Astrocyte (in vitro differentiated cells and primary cell): ENCODE results near the gene ERICH3. TPM values are rescaled to one million over a fixed set of nuclear protein-coding genes. Genes with fewer than 3 reads are reported as not detected.

Experiments used
- DNase-seq: peaks from one replicate; pipeline ENCODE4 v3.0.0-alpha.2; 2010; ENCODE audit warnings: low read depth
- FAIRE-seq: peaks from 2 replicates; lab custom pipeline; 2011; peaks lifted over from hg19 to GRCh38; lab: Jason Lieb, UNC
- H2AFZ ChIP-seq: 2 replicates; pipeline ENCODE4 v1.6.0; 2012; ENCODE audit warnings: low read depth, low read length, inconsistent platforms
- H3K27ac ChIP-seq: 2 replicates; pipeline ENCODE4 v1.5.1; 2011; ENCODE audit warnings: low read depth, low read length, inconsistent platforms
- H3K27me3 ChIP-seq: 2 replicates; pipeline ENCODE4 v1.6.0; 2011; ENCODE audit warnings: low read length, inconsistent platforms; ENCODE audit not compliant: insufficient read depth
- H3K36me3 ChIP-seq: 2 replicates; pipeline ENCODE4 v1.5.1; 2011; ENCODE audit warnings: low read length, inconsistent platforms; ENCODE audit not compliant: insufficient read depth
- H3K4me1 ChIP-seq: 2 replicates; pipeline ENCODE4 v1.5.1; 2011; ENCODE audit warnings: low read length, inconsistent platforms; ENCODE audit not compliant: insufficient read depth
- H3K4me2 ChIP-seq: 2 replicates; pipeline ENCODE4 v1.6.0; 2012; ENCODE audit warnings: low read length, inconsistent platforms
- H3K4me3 ChIP-seq: 2 replicates; pipeline ENCODE4 v1.5.1; 2011; ENCODE audit warnings: low read depth, mild to moderate bottlenecking, low read length, inconsistent platforms; ENCODE audit not compliant: insufficient read depth
- H3K79me2 ChIP-seq: 2 replicates; pipeline ENCODE4 v1.6.0; 2012; ENCODE audit warnings: mild to moderate bottlenecking, low read length, inconsistent platforms; ENCODE audit not compliant: insufficient read depth
- H3K9ac ChIP-seq: 2 replicates; pipeline ENCODE4 v1.6.0; 2012; ENCODE audit warnings: mild to moderate bottlenecking, low read length, inconsistent platforms
- H3K9me3 ChIP-seq: 2 replicates; pipeline ENCODE4 v1.5.1; 2012; ENCODE audit warnings: low read depth, mild to moderate bottlenecking, low read length, inconsistent platforms; ENCODE audit not compliant: insufficient read depth
- H4K20me1 ChIP-seq: 2 replicates; pipeline ENCODE4 v1.6.0; 2012; ENCODE audit warnings: low read length, inconsistent platforms; ENCODE audit not compliant: insufficient read depth
- H3K27ac Mint-ChIP-seq: one replicate; pipeline ENCODE4 v1.8.0; 2021; ENCODE audit warnings: mild to moderate bottlenecking, mixed read lengths; ENCODE audit not compliant: unreplicated experiment
- H3K27me3 Mint-ChIP-seq: one replicate; pipeline ENCODE4 v1.8.0; 2021; ENCODE audit warnings: low read depth, mixed read lengths; ENCODE audit not compliant: unreplicated experiment
- H3K36me3 Mint-ChIP-seq: one replicate; pipeline ENCODE4 v1.8.0; 2021; ENCODE audit warnings: low read depth, mixed read lengths; ENCODE audit not compliant: unreplicated experiment
- H3K4me1 Mint-ChIP-seq: one replicate; pipeline ENCODE4 v1.8.0; 2021; ENCODE audit warnings: low read depth, mixed read lengths; ENCODE audit not compliant: unreplicated experiment
- H3K4me3 Mint-ChIP-seq: one replicate; pipeline ENCODE4 v1.8.0; 2021; ENCODE audit warnings: mild to moderate bottlenecking, moderate library complexity, mixed read lengths; ENCODE audit not compliant: unreplicated experiment
- H3K9me3 Mint-ChIP-seq: one replicate; pipeline ENCODE4 v1.8.0; 2021; ENCODE audit warnings: mild to moderate bottlenecking, mixed read lengths; ENCODE audit not compliant: unreplicated experiment
- EZH2 ChIP-seq: IDR thresholded peaks from 2 replicates; pipeline ENCODE4 v1.6.1; 2012; ENCODE audit warnings: mild to moderate bottlenecking, low read length, inconsistent platforms; ENCODE audit not compliant: insufficient read depth
- total RNA-seq: library from RNA; stranded (reverse); gene quantifications from 2 replicates; pipeline ENCODE4 v1.2.1, GENCODE V29; 2021
- TF ChIP-seq, protein P1 (sequence below): IDR thresholded peaks from 2 replicates; pipeline ENCODE4 v1.5.1; 2011; ENCODE audit warnings: low read depth, mild to moderate bottlenecking, inconsistent platforms, low read length, moderate library complexity; ENCODE audit not compliant: insufficient read depth

Gene ERICH3
- total RNA-seq, 1 donor from 2014 or later, result not detected

GRCh38 chr1:74593887-74594866, 79.4 kb downstream of the ERICH3 start:
- Histone ChIP-seq H3K79me2 (no peaks in the 10 kb centered on the region), H3K27me3 (no peaks in the 10 kb centered on the region), H3K4me1 (no peaks in the 10 kb centered on the region), H3K36me3 (no peaks in the 10 kb centered on the region), H3K4me2 (no peak overlapping the region), H3K9ac (no peak overlapping the region), H3K4me3 (no peak overlapping the region), H4K20me1 (no peaks in the 10 kb centered on the region), H3K27ac (no peak overlapping the region), H3K9me3 (no peaks in the 10 kb centered on the region), H2AFZ (no peak overlapping the region)
- Mint-ChIP-seq H3K36me3 (no peaks in the 10 kb centered on the region), H3K27ac (no peak overlapping the region), H3K9me3 (no peaks in the 10 kb centered on the region), H3K4me1 (no peaks in the 10 kb centered on the region), H3K4me3 (no peak overlapping the region), H3K27me3 (peaks cover 6% of the 10 kb centered on the region)
- FAIRE-seq (no peak), DNase-seq (no peak)
- TF ChIP-seq EZH2, result no peak
- TF ChIP-seq, protein P1, sequence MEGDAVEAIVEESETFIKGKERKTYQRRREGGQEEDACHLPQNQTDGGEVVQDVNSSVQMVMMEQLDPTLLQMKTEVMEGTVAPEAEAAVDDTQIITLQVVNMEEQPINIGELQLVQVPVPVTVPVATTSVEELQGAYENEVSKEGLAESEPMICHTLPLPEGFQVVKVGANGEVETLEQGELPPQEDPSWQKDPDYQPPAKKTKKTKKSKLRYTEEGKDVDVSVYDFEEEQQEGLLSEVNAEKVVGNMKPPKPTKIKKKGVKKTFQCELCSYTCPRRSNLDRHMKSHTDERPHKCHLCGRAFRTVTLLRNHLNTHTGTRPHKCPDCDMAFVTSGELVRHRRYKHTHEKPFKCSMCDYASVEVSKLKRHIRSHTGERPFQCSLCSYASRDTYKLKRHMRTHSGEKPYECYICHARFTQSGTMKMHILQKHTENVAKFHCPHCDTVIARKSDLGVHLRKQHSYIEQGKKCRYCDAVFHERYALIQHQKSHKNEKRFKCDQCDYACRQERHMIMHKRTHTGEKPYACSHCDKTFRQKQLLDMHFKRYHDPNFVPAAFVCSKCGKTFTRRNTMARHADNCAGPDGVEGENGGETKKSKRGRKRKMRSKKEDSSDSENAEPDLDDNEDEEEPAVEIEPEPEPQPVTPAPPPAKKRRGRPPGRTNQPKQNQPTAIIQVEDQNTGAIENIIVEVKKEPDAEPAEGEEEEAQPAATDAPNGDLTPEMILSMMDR, result no peak

- Mint-ChIP-seq H3K27ac (no peak overlapping the region), H3K4me1 (no peaks in the 10 kb centered on the region), H3K4me3 (no peak overlapping the region), H3K36me3 (no peaks in the 10 kb centered on the region), H3K9me3 (no peaks in the 10 kb centered on the region), H3K27me3 (peaks cover 6% of the 10 kb centered on the region)
- Histone ChIP-seq H3K4me2 (no peak overlapping the region), H3K9me3 (no peaks in the 10 kb centered on the region), H3K27me3 (no peaks in the 10 kb centered on the region), H4K20me1 (no peaks in the 10 kb centered on the region), H2AFZ (no peak overlapping the region), H3K9ac (no peak overlapping the region), H3K4me1 (no peaks in the 10 kb centered on the region), H3K36me3 (no peaks in the 10 kb centered on the region), H3K27ac (no peak overlapping the region), H3K79me2 (no peaks in the 10 kb centered on the region), H3K4me3 (no peak overlapping the region)
- TF ChIP-seq, protein P1, result no peak
- no peak for TF ChIP-seq EZH2
- FAIRE-seq (no peak), DNase-seq (no peak)
Measured at GRCh38 chr1:74592580-74593355, 80.8 kb downstream of the ERICH3 start.
